Activated gamma-delta T cell (primary cell): ENCODE measurements around the gene GET4.
"Not testable (repeated sequence)": the region's sequence is repeated elsewhere in the genome, so short reads cannot be mapped to it uniquely, and the experiment has no call there.

Source experiments
- DNase-seq: peaks from one replicate; lab custom pipeline; 2025; lab: John Stamatoyannopoulos, UW

The GET4 gene

DNA sequence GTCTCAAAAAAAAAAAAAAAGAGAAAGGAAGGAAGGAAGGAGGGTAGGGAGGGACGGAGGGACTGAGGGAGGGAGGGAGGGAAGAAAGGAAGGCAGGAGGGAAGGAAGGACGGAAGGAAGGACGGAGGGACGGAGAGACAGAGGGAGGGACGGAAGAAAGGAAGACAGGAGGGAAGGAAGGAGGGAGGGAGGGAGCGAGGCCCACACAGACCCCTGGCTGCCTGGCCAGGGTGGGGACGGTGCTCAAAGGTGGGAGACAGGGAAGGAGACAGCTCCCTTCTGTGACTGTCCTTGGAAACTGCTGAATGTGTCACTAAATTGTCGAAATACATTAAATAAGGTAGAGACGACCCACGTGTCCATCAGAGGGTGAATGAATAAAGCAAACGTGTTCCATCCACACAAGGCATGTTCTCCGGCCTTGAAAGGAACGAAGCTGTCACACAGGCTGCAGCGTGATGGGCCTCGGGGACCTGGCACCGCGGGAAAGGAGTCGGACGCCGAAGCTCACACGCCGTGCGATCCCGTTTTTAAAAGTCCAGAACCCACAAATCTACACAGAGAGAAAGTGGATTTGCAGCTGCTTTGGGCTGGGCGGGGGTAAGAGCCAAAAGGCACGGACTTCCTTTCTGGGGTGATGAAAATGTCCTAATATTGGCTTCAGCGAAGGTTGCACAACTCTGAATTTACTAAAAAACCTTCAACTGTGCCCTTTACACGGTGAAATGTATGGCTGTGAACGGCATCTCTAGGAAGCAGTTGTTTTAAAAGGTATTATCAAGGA, 54.8 kb downstream of the GET4 start:
- DNase-seq: no peak

DNA sequence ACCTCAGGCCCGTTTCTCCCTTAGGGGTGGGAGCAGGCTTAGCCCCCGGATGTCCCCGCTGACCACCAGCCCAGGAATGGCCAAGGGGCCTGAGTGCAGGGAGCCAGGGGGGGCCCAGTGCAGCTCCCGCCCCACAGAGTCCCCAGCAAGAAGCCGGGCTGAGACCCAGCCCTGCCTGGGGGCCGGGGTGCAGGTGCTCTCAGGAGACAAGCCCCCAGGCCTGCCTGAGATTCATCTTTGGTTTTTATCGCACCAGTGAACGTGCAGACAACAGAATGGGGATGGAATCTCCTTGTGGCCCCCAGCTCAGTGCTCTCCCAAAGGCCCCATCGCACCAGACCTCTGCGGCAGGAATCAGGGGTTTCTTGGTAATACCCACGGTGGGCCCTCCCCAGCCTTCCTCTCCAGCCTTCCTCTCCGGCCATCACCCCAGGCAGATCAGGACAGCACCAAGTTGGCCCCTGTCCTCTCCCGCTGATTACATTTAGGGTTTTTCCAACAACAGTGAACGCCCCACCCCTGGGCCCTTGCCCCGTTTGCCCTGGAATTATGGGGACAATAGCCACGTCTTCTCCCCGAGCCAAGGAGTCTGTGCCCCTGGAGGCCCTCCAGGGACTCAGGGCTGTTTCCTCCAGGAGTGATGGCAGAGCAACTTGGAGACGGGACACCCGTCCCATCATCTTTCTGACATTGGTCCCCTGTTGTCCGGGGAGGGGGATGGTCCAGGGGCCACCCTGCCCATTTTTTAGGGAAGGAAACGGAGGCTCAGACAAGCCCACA, 55.7 kb downstream of the GET4 start:
- DNase-seq: no peak

DNA sequence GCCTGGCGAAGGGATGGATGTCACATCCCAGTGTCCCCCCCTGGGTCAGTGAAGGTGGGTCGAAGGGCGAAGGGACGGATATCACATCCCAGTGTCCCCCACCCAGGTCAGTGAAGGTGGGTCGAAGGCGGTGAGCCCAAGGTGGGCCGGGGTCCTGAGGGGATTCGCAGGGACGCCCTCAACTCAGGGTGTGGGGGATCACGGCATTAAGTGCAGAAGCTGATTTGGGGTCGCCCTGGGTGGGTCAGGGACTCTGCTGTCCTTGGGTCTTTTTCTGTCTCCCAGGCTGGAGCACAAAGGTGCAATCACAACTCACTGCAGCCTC, 56.3 kb downstream of the GET4 start:
- DNase-seq: no peak

DNA sequence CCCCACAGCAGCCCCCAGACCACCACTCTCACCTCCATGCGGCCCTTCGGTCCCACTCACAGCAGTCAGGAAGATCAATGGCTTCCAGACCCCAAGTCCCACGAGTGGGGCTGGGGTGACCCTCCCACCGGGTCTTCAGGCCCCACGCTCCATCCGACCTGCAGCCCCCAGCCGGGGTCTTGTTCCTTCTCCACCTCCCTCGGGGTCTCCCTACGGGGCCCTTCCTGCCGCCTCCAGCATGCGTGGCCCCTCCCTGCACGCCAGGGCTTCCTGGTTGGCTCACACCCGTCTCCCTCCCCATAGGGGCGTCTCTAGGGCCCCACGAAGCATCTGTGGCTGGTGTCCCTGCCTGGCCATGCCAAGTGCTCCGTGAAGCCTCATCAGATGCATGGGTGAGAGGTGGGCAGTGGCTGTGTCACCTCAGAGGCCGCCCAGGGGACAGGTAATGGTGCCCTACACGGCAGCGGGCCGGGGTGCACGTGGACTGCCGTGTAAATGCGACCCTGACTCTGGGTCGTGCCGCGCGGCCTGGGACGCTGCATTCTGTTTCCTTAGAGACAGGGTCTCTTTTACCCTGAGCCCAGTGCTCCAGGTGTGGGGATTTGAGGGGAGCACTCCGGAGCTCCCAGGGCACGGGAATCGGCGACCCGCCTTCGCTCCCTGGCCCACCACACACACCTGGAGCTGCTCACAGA, 58.3 kb downstream of the GET4 start:
- no peak for DNase-seq

DNA sequence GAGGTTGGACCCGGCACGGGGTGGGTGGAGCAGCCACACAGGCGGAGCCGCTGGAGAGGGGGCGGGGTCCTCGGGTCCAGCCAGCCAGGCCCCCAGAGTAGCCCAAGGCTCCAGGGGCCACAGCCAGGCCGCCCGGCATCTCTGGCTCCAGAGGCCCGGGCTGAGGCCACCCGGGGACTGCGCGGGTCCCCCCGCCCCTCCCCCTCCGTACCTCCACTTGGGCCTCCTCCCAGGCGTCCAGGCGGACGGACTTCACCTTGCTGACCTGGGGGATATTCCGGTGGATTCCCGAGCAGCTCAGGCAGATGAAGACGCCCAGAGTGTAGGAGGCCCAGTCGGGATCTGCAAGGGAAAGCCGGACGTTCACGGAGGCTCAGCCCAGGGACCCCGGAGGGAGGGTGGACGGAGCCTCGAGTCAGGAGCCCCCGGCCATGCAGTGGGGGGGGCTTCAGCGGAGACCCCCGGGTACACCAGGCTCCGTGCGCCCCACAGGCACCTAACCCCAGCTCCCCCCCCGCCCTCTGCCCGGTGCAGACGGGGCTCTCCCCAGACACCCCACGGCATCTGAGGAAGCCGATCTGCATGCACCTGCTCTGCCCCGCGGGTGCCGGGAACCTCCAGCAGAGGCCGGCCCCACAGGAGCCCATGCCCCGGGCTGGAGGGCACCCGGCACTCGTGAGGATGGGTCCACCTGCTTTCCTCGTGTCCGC, 59.0 kb downstream of the GET4 start:
- DNase-seq: no peak

DNA sequence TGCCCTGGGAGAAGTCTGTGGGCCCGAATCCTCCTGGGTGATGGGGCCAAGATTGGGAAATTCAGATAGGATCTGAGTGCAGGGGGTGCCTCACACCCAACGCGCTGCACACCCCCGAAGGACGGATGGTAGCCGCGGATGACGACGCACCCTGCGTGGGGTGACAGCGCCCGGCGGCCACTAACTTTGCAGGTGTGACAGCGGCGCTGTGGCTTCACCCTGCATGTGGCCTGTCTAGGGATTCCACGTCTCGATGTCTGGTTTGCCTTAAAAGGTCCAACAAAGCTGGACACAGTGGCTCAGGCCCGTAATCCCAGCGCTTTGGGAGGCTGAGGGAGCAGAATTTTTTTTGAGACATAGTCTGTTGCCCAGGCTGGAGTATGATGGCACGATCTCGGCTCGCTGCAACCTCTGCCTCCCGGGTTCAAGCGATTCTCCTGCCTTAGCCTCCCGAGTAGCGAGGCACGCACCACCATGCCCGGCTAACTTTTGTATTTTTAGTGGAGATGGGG, 59.6 kb downstream of the GET4 start:
- no peak for DNase-seq

DNA sequence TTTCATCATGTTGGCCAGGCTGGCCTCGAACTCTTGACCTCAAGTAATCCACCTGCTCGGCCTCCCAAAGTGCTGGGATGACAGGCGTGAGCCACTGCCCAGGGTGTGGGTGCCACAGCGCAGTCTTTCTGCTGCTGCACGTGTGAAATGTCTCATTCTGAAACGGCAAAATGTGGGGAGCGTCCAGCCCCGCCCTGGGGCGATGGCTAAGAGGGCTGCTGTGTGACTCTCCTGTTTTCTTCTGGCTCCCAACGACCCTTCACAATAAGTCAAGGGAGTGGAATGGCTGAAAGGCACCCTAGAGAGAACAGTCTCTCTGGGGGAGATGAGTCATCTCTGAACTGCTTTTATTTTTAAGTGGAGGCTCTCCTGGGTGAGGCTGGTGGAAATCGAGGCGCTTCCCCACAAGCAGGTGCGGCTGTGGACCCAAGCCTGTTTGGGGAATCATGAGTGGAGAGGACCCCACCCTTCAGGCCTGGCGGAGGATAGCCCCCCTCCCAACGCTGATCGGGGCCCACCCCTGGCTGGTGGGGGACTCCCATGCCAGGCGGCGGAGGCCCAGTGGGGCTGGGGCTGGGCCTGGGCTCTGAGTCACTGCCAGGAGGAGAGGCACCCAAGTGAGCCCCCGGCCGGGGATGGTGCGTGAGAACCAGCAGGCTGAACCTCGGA, 60.2 kb downstream of the GET4 start:
- no peak for DNase-seq

DNA sequence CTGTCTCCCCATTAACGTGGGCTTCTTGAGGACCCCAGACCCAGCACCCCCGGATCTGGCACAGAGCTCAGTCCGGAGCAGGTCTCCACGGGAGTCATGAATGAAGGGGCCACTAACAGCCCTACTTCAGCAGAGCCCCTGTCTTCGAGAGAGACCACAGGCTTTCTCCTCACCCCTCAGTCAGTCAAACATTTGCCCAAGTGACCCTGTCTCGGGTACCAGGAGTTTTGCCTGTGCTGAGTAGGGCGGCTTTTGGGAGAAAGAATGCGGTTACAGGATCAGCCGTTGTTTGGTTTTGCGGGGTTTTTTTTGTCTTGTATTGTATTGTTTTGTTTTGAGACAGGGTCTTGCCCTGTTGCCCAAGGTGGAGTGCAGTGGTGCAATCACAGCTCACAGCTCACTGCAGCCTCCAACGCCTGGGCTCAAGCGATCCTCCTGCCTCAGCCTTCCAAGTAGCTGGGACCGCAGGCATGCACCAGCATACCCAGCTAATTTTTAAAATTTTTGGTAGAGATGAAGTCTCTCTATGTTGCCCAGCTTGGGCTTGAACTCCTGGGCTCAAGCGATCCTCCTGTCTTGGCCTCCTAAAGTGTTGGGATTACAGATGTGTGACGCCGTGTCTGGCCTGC, 61.6 kb downstream of the GET4 start:
- no peak for DNase-seq

DNA sequence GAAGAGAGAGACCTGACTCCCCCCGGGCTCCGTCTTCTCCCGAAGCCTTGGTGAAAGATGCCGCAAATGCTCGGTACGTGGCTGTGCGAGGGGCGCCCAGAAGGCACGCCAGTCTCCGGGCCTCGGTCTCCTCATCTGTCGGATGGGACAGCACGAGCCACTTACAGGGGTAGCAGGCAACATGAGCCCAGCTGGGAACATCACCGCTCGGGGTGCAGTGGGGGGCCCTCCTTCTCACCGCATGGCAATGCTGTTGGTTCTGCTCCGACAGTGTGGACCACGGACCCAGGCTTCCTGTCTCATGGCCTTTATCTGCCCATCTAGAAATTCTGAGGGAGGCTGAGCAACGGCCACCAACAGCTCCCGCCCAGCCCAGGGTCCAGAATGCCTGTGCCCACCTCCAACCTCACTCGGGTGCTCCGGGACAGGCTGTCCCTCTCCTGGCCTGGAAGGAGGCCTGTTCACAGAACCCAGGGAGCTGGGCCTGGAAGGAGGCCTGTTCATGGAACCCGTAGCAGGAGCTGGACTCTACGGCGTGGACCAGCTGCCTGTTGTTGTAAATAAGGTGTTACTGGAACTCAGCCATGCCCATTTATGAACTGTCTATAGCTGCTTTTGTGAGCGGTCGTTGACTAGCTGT, 62.3 kb downstream of the GET4 start:
- DNase-seq: no peak

DNA sequence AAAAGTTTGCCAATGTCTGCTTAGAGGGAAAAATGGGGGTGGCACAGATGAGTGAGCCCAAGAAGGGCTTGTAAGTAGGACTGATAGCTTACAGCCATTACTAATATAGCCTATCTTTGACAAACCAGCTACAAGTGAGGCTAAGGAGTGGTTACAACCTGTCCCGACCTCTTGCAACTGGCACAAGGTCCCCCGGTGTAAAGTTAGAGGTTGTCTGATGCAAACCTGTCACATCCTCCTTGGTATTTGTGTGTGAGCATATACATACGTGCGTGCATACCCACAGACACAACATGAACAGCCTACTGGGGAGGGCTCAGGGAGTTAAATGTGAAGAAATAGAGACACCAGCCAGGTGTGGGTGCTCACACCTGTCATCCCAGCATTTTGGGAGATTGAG, 63.5 kb downstream of the GET4 start:
- DNase-seq: no peak

DNA sequence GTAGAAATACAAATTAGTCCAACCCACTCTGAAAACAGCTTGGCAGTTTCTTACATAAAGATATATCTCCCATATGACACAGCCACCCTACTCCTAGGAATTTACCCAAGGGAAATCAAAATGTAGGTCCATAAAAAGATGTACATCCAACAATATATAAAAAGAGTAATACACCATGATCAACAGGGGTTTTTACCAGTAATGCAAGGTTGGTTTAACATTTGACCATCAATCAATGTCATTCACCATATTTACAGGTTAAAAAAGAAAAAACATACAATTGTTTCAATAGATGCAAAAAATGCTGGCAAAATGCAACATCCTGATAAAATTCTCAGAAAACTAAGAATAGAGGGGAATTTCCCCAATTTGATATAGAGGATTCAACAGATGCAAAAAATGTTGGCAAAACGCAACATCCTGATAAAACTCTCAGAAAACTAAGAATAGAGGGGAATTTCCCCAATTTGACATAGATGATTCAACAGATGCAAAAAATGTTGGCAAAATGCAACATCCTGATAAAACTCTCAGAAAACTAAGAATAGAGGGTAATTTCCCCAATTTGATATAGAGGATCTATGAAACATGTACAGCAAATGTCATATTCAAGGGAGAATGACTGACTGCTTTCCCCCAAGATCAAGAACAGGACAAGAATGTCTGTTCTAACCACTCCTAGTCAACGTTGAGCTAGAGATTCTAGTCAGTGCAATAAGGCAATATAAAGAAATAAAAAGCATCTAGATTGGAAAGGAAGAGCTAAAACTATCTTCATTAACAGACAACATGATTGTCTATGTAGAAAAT, 64.5 kb downstream of the GET4 start:
- DNase-seq: no peak

DNA sequence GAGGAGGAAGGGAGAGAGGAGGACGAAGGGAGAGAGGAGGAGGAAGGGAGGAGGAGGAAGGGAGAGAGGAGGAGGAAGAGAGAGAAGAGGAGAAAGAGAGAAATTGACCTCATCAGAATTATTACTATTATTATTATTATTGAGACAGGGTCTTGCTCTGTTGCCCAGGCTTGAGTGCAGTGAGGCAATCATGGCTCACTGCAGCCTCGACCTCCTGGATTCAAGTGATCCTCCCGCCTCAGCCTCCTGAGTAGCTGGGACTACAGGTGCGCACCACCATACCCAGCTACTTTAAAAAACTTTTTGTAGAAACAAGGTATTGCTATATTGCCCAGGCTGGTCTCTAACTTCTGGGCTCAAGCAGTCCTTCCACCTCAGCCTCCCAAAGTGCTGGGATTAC, 67.4 kb downstream of the GET4 start:
- not testable (repeated sequence) for DNase-seq

DNA sequence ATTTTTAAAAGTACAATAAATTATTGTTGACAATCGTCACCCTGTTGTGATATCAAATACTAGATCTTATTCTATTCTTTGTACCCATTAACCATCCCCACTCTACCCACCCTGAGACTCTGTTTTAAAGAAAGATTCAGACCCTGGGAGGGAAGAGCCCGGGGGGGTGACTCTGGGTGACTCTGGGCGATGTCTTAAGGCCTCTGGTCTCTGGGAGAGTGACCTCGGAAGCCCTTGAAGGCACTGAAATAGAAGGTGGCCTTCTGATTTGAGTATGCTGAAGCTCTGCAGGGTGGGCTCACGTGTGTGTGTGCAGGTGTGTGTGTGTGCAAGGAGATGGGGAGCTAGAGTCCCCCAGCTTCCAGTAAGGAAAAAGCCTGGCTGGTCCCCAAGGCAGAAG, 68.4 kb downstream of the GET4 start:
- no peak for DNase-seq

DNA sequence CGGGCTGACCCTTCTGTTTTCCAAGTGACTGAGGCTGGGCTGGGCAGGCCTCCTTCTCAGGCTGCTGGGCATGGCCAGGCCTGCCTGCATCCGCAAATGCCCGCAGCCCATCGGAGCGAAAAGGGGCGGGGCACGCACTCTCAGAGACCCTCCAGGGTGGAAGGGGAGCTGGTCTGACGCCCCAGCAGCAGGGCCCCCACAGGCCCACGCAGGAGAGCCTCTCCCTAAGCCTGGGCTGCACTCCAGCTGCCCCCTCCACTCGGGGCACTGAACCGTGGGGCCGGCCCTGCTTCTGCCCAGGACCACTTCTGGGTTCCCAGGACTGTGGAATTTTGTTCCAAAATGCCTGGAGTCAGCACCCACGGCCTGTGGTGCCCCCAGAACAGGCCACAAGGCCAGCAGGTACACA, 68.8 kb downstream of the GET4 start:
- no peak for DNase-seq

DNA sequence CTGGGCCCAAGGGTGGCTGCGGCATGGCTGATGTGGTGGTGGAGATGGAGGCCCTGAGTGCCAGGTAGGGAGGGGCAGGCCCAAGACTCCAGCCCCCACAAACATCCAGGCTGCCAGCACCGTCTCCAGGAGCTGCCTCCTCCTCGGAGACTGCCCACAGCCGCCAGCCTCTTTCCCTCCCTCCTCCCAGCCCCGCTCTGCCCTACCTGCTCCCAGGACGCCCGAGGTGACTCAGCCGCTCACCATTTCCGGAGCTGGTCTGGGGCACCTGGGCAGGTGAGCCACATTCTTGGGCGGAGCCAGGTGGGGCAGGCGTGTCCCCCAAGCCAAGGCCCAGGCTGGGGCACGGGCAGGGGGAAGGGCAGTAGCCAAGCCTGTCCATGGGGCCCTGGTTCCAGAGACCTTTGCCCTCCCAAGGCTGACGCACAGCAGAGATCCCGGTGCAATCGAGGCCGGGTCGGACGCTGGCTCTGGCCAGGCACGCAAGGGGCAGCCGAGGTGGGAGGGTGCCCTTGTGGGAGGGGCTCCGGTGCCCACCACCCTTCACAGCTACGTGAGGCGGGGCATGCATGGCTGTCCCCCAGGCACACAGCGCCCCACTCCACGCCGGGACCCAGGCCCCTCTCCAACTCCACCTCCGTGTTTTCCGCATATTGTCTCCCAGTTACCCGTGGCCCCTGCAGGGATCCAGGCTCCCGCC, 69.4 kb downstream of the GET4 start:
- DNase-seq: no peak
